Mucosa of descending colon (tissue), 3 donors: Measurements from ENCODE around the gene TNK1. TPM values are rescaled to one million over a fixed set of nuclear protein-coding genes. Genes with fewer than 3 reads are reported as not detected.

Source experiments
- ATAC-seq: fragments of 200-7000 bp; cut with Tn5 transposase; one replicate; pipeline ENCODE4 v1.9.1; 2020; ENCODE audit warnings: mild to moderate bottlenecking, moderate library complexity
- DNase-seq, 3 donors: peaks; one replicate each; pipeline ENCODE4 v3.0.0-alpha.2; 2020
- H3K36me3 ChIP-seq: fragments of 200-600 bp; one replicate; pipeline ENCODE4 v1.8.0; 2021; ENCODE audit warnings: low read depth, mild to moderate bottlenecking
- H3K4me1 ChIP-seq: fragments of 200-600 bp; one replicate; pipeline ENCODE4 v1.8.0; 2021; ENCODE audit warnings: low read depth, mild to moderate bottlenecking
- H3K4me3 ChIP-seq: fragments of 200-600 bp; one replicate; pipeline ENCODE4 v1.8.0; 2021; ENCODE audit warnings: mild to moderate bottlenecking
- H3K9me3 ChIP-seq: fragments of 200-600 bp; one replicate; pipeline ENCODE4 v1.8.0; 2021; ENCODE audit warnings: mild to moderate bottlenecking
- intact Hi-C, 2 donors: fragments of 100-400 bp; cut with DNase I in 1 of 2; cut with micrococcal nuclease in 1 of 2; formaldehyde crosslinking; loops; one replicate each; pipeline versions ENCODE4 v1.11.0 to v1.11.1; 2022; cut with DNase I, micrococcal nuclease
- total RNA-seq, 3 donors: library from RNA; stranded (reverse); fragmentation: NEBNext Ultra II Directional in 2 of 3; extraction: Animal tissue kit (Norgen Biotek cat#: 25700) in 2 of 3; gene quantifications; one replicate each; pipeline versions ENCODE4 v1.2.1 to v1.2.4, GENCODE V29; 2021 to 2023
- TF ChIP-seq, protein P1 (sequence below): fragments of 200-600 bp; IDR thresholded peaks from one replicate; pipeline ENCODE4 v1.8.0; 2022; ENCODE audit warnings: antibody characterized with exemption, mild to moderate bottlenecking
- donor health status: DM: no; HTN: no; CAD: no; lungs with moderate emphysema.
- donor health status: DM: no; HTN: no; CAD: no.
- donor health status: DM: no; HTN: yes; CAD: no.

TNK1 gene
- total RNA-seq, 3 donors from 2014 or later: 16.4 to 29.5 (median 20.7) TPM

- H3K4me3 ChIP-seq: no peak overlapping the region
- ATAC-seq (no peak), DNase-seq (no peak)
- intact Hi-C loops: no loop called here
- H3K9me3 ChIP-seq: no peaks in the 10 kb centered on the region
- H3K36me3 ChIP-seq: no peaks in the 10 kb centered on the region
- no peaks in the 10 kb centered on the region for H3K4me1 ChIP-seq
- TF ChIP-seq, protein P1, sequence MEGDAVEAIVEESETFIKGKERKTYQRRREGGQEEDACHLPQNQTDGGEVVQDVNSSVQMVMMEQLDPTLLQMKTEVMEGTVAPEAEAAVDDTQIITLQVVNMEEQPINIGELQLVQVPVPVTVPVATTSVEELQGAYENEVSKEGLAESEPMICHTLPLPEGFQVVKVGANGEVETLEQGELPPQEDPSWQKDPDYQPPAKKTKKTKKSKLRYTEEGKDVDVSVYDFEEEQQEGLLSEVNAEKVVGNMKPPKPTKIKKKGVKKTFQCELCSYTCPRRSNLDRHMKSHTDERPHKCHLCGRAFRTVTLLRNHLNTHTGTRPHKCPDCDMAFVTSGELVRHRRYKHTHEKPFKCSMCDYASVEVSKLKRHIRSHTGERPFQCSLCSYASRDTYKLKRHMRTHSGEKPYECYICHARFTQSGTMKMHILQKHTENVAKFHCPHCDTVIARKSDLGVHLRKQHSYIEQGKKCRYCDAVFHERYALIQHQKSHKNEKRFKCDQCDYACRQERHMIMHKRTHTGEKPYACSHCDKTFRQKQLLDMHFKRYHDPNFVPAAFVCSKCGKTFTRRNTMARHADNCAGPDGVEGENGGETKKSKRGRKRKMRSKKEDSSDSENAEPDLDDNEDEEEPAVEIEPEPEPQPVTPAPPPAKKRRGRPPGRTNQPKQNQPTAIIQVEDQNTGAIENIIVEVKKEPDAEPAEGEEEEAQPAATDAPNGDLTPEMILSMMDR: no peak
Observed at GRCh38 chr17:7374353-7374752, 6.5 kb upstream of the TNK1 start.

GRCh38 chr17:7379134-7379533 lies 1.8 kb upstream of the TNK1 start:
- peaks cover 7% of the 10 kb centered on the region for H3K4me1 ChIP-seq
- intact Hi-C loops: no loop called here
- no peak for DNase-seq
- H3K4me3 ChIP-seq: no peak overlapping the region
- TF ChIP-seq, protein P1: no peak
- no peak for ATAC-seq
- no peaks in the 10 kb centered on the region for H3K9me3 ChIP-seq
- H3K36me3 ChIP-seq: no peaks in the 10 kb centered on the region

DNA sequence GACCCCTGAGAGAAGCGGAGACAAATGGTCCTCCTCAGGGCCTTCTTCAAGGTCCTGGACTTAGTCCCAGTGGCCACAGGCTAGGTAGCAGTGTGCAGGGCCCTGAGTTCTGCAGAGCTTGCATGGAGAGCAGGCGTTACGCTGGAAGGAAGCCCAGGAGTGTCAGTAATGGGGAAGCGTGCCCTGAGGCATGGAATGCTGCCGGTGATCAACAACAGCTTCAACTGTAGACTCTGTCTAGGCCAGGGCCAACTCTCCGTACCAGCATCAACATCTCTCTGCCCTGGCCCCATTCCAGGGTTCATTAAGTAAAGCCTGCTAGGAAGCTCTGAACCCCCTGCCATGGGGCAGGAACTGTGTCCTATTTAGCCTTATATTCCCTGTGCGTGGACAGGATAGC lies 568 bp upstream of the TNK1 start:
- no peak overlapping the region for H3K4me3 ChIP-seq
- no peaks in the 10 kb centered on the region for H3K36me3 ChIP-seq
- peaks cover 7% of the 10 kb centered on the region for H3K4me1 ChIP-seq
- H3K9me3 ChIP-seq: no peaks in the 10 kb centered on the region
- intact Hi-C loops: no loop called here
- TF ChIP-seq, protein P1: no peak
- peak; percentile 32 for ATAC-seq
- peak in 2 of 3 donors; percentile 54 to 64 for DNase-seq

DNA sequence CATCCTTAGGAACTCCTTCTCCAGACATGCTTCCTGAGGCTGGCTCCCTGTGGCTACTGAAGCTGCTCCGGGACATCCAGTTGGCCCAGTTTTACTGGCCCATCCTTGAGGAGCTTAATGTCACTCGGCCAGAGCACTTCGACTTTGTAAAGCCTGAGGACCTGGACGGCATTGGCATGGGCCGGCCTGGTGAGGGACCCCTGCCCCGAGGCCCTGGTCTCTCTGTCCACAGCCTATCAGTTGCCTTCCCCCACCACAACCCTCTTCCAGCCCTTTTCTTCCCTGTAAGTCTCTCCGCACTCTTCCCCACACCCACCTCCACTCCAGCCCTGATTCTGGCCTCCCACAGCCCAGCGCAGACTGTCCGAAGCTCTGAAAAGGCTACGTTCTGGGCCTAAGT lies 2.0 kb downstream of the TNK1 start:
- Histone ChIP-seq H3K4me3 (no peak overlapping the region), H3K4me1 (peaks cover 7% of the 10 kb centered on the region), H3K36me3 (no peaks in the 10 kb centered on the region), H3K9me3 (no peaks in the 10 kb centered on the region)
- no peak for DNase-seq
- TF ChIP-seq, protein P1: no peak
- intact Hi-C loops: no loop called here
- no peak for ATAC-seq

DNA sequence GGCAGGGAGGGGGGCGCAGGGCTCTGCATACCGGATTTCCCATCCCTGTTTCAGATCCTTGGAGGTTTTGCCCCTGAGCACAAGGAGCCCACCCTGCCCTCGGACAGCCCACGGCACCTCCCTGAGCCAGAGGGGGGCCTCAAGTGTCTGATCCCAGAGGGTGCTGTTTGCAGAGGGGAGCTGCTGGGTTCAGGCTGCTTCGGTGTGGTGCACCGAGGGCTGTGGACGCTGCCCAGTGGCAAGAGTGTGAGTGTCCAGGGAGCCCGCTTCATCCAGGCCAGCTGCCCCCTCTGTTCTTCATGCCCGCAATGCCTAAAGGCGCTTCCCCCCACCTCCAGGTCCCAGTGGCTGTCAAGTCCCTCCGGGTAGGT lies 2.5 kb downstream of the TNK1 start:
- H3K9me3 ChIP-seq: no peaks in the 10 kb centered on the region
- ATAC-seq: no peak
- TF ChIP-seq, protein P1: no peak
- intact Hi-C loops: no loop called here
- DNase-seq: no peak
- no peak overlapping the region for H3K4me3 ChIP-seq
- H3K36me3 ChIP-seq: no peaks in the 10 kb centered on the region
- H3K4me1 ChIP-seq: peaks cover 7% of the 10 kb centered on the region
